ENCODE results near the gene MMP20.

DNA sequence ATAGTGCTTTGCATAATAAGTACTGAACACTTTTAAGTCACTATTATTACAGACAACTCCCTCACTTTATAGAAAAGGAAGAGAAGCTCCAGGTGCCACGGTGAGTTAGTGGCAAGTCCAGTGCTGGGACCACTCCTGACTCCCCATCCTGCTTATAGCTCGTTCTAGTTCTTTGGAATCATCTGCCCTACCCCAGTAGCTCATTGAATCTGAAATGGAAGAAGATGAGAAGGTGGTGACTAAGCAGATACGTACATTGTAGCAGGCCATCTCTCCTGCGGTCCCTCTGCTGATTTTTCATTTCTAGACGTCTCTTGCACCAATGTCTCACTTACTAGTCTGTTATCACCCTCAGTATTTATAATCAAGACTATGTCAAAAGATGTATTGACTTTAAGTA lies 21.6 kb downstream of the MMP20 start:
- TF ChIP-seq GATA2 (IDR thresholded peaks at IDR 0.05; ENCODE audit: low read depth, low read length) (no peak), GATA3 (IDR thresholded peaks at IDR 0.05; ENCODE audit: low read depth, low read length) (no peak)

Measured in SH-SY5Y (cell line).